ENCODE measurements around the gene RNU4-1. TPM values are rescaled to one million over a fixed set of nuclear protein-coding genes. Genes with fewer than 3 reads are reported as not detected.

RNU4-1 gene
- total RNA-seq, 1 donor from 2014 or later: 2,477 TPM

GRCh38 chr12:120332523-120332922 lies 39.5 kb upstream of the RNU4-1 start:
- DNase-seq: no peak
- no peak for ATAC-seq
- no peak for TF ChIP-seq CTCF (IDR thresholded peaks at IDR 0.05)
- H3K27me3 ChIP-seq: no peaks in the 10 kb centered on the region
- H3K4me1 ChIP-seq: no peaks in the 10 kb centered on the region
- H3K4me3 ChIP-seq: no peak overlapping the region
- H3K27ac ChIP-seq: no peak overlapping the region
- H3K9me3 ChIP-seq: no peaks in the 10 kb centered on the region
- intact Hi-C loops (cut with DNase I): no loop called here
- H3K36me3 ChIP-seq: no peaks in the 10 kb centered on the region

GRCh38 chr12:120332041-120332440 lies 39.0 kb upstream of the RNU4-1 start:
- H3K27me3 ChIP-seq: no peaks in the 10 kb centered on the region
- H3K4me1 ChIP-seq: no peaks in the 10 kb centered on the region
- ATAC-seq (no peak), DNase-seq (no peak)
- no peaks in the 10 kb centered on the region for H3K9me3 ChIP-seq
- intact Hi-C loops (cut with DNase I): no loop called here
- no peak for TF ChIP-seq CTCF (IDR thresholded peaks at IDR 0.05)
- H3K4me3 ChIP-seq: no peak overlapping the region
- H3K36me3 ChIP-seq: no peaks in the 10 kb centered on the region
- no peak overlapping the region for H3K27ac ChIP-seq

GRCh38 chr12:120331390-120331789 lies 38.4 kb upstream of the RNU4-1 start:
- TF ChIP-seq CTCF (IDR thresholded peaks at IDR 0.05): no peak
- Histone ChIP-seq H3K9me3 (no peaks in the 10 kb centered on the region), H3K4me1 (no peaks in the 10 kb centered on the region), H3K4me3 (no peak overlapping the region), H3K27ac (no peak overlapping the region), H3K27me3 (no peaks in the 10 kb centered on the region), H3K36me3 (no peaks in the 10 kb centered on the region)
- intact Hi-C loops (cut with DNase I): no loop called here
- DNase-seq (no peak), ATAC-seq (no peak)

GRCh38 chr12:120328228-120328627 lies 35.2 kb upstream of the RNU4-1 start:
- no peaks in the 10 kb centered on the region for H3K4me1 ChIP-seq
- H3K27me3 ChIP-seq: no peaks in the 10 kb centered on the region
- no peak for TF ChIP-seq CTCF (IDR thresholded peaks at IDR 0.05)
- DNase-seq (no peak), ATAC-seq (no peak)
- intact Hi-C loops (cut with DNase I): no loop called here
- no peak overlapping the region for H3K4me3 ChIP-seq
- no peaks in the 10 kb centered on the region for H3K9me3 ChIP-seq
- no peak overlapping the region for H3K27ac ChIP-seq
- H3K36me3 ChIP-seq: no peaks in the 10 kb centered on the region

- Histone ChIP-seq H3K27ac (peak within 1 kb of the TSS; percentile 19), H3K9me3 (no peaks in the 10 kb centered on the region), H3K4me3 (peak within 1 kb of the TSS; percentile 1), H3K27me3 (no peaks in the 10 kb centered on the region), H3K36me3 (no peaks in the 10 kb centered on the region), H3K4me1 (no peaks in the 10 kb centered on the region)
- peak; percentile 79 for ATAC-seq
- no peak for DNase-seq
- no peak for TF ChIP-seq CTCF (IDR thresholded peaks at IDR 0.05)
- intact Hi-C loops (cut with DNase I): no loop called here
These were observed 34.6 kb upstream of the RNU4-1 start, which contains the start of gene PLA2G1B for GRCh38 chr12:120327593-120327992. PLA2G1B (minus strand) TSS chr12:120327779; CDS start chr12:120327753, 26 bp downstream.

- H3K27me3 ChIP-seq: no peaks in the 10 kb centered on the region
- no peak for ATAC-seq
- intact Hi-C loops (cut with DNase I): no loop called here
- no peaks in the 10 kb centered on the region for H3K4me1 ChIP-seq
- no peak for TF ChIP-seq CTCF (IDR thresholded peaks at IDR 0.05)
- no peaks in the 10 kb centered on the region for H3K36me3 ChIP-seq
- no peak for DNase-seq
- no peak overlapping the region for H3K27ac ChIP-seq
- no peak overlapping the region for H3K4me3 ChIP-seq
- H3K9me3 ChIP-seq: no peaks in the 10 kb centered on the region
These were observed 31.9 kb upstream of the RNU4-1 start for GRCh38 chr12:120324841-120325417.

Data from upper lobe of right lung (tissue), 1 donor.